Activated T-cell treated with anti-CD3 and anti-CD28 coated beads, Interleukin-2, amount 50 U/mL, for 24 hours (primary cell): ENCODE results near the gene CLDN34.

Source experiments
- DNase-seq: peaks from one replicate; pipeline ENCODE4 v3.0.0-alpha.2; 2020
- H3K27ac Mint-ChIP-seq: 2 replicates; pipeline ENCODE4 v1.8.0; 2020; ENCODE audit warnings: mild to moderate bottlenecking, mixed read lengths
- H3K27me3 Mint-ChIP-seq: 2 replicates; pipeline ENCODE4 v1.8.0; 2020; ENCODE audit warnings: mixed read lengths
- H3K36me3 Mint-ChIP-seq: 2 replicates; pipeline ENCODE4 v1.8.0; 2020; ENCODE audit warnings: low read depth, mixed read lengths
- H3K4me1 Mint-ChIP-seq: 2 replicates; pipeline ENCODE4 v1.8.0; 2020; ENCODE audit warnings: low read depth, mixed read lengths
- H3K4me3 Mint-ChIP-seq: 2 replicates; pipeline ENCODE4 v1.8.0; 2020; ENCODE audit warnings: mild to moderate bottlenecking, moderate library complexity, mixed read lengths
- H3K9me3 Mint-ChIP-seq: 2 replicates; pipeline ENCODE4 v1.8.0; 2020; ENCODE audit warnings: mixed read lengths

The CLDN34 gene

GRCh38 chrX:9997041-9997440 is 29.9 kb downstream of the CLDN34 start:
- Mint-ChIP-seq H3K4me1 (peaks cover 18% of the 10 kb centered on the region), H3K4me3 (no peak overlapping the region), H3K9me3 (no peaks in the 10 kb centered on the region), H3K27ac (no peak overlapping the region), H3K27me3 (peaks cover 10% of the 10 kb centered on the region), H3K36me3 (no peaks in the 10 kb centered on the region)
- no peak for DNase-seq

DNA sequence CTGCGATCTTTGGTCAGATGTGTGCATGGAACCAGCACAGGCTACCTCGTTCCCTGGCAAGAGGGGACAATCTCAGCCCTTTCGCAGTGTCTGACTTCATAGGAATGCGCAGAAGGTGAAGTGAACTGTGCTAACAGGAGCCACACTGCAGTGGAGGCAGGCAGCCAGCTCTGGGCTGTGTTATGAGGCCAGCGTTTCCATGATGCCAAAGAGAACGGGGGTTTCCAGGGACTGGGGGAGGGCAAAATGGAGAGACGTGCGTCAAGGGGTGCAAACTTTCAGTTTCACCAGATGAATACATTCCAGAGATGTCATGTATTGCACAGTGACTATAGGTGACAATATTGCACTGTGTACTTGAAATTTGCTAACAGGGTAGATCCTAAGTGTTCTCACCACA is 30.4 kb downstream of the CLDN34 start:
- H3K4me3 Mint-ChIP-seq, result no peak overlapping the region
- DNase-seq, result peak; percentile 65
- no peak overlapping the region for H3K27ac Mint-ChIP-seq
- H3K36me3 Mint-ChIP-seq, result no peaks in the 10 kb centered on the region
- H3K4me1 Mint-ChIP-seq, result peaks cover 18% of the 10 kb centered on the region
- peaks cover 10% of the 10 kb centered on the region for H3K27me3 Mint-ChIP-seq
- H3K9me3 Mint-ChIP-seq, result no peaks in the 10 kb centered on the region

- no peaks in the 10 kb centered on the region for H3K9me3 Mint-ChIP-seq
- no peak overlapping the region for H3K27ac Mint-ChIP-seq
- peaks cover 34% of the 10 kb centered on the region for H3K4me1 Mint-ChIP-seq
- peaks cover 24% of the 10 kb centered on the region for H3K27me3 Mint-ChIP-seq
- no peak overlapping the region for H3K4me3 Mint-ChIP-seq
- DNase-seq, result no peak
- H3K36me3 Mint-ChIP-seq, result no peaks in the 10 kb centered on the region
Observed at GRCh38 chrX:10001496-10001895, 34.3 kb downstream of the CLDN34 start.

DNA sequence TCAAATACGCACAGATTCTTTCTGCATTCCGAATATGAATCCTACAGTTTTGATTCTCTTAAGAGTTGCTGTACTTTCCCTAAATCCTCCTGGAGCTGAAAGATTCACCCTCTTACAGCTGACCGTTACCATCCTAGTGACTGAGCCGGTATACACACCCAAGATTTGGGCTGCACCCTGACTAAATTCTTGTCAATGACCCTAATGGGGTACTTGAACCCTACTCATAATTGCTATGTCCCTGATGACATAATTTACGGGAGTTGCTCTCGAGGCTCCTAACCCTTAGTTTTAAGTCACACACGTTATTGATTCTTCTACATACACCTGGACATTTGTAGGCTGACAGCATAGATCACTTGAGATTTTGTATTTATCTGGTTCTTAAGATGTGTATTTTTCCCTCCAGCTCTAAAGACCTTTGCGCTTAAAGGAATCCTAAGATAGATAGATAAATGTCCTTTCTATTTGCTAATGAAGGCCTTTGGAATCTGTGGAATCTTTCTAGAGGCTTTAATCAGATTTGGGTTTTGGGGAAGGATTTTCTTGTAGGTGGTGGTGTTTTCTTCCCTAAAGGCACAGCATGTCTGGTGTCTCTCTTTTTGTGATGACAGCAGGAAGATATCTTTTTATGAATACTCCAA is 37.8 kb downstream of the CLDN34 start:
- Mint-ChIP-seq H3K27me3 (peaks cover 34% of the 10 kb centered on the region), H3K27ac (no peak overlapping the region), H3K9me3 (no peaks in the 10 kb centered on the region), H3K4me1 (peaks cover 21% of the 10 kb centered on the region), H3K36me3 (no peaks in the 10 kb centered on the region), H3K4me3 (no peak overlapping the region)
- no peak for DNase-seq

- no peak overlapping the region for H3K27ac Mint-ChIP-seq
- H3K36me3 Mint-ChIP-seq, result no peaks in the 10 kb centered on the region
Observed at GRCh38 chrX:10006086-10006485, 38.9 kb downstream of the CLDN34 start.

GRCh38 chrX:10006770-10007169 is 39.6 kb downstream of the CLDN34 start:
- peaks cover 47% of the 10 kb centered on the region for H3K27me3 Mint-ChIP-seq
- H3K9me3 Mint-ChIP-seq, result no peaks in the 10 kb centered on the region
- H3K4me3 Mint-ChIP-seq, result no peak overlapping the region
- H3K36me3 Mint-ChIP-seq, result no peaks in the 10 kb centered on the region
- no peak for DNase-seq
- H3K27ac Mint-ChIP-seq, result no peak overlapping the region
- peaks cover 35% of the 10 kb centered on the region for H3K4me1 Mint-ChIP-seq

More at GRCh38 chrX:10006086-10006485, 38.9 kb downstream of the CLDN34 start:
- Mint-ChIP-seq H3K4me1 (peaks cover 28% of the 10 kb centered on the region), H3K27me3 (peaks cover 42% of the 10 kb centered on the region), H3K4me3 (no peak overlapping the region), H3K9me3 (no peaks in the 10 kb centered on the region)
- no peak for DNase-seq

GRCh38 chrX:10007621-10008020 is 40.5 kb downstream of the CLDN34 start:
- H3K9me3 Mint-ChIP-seq, result no peaks in the 10 kb centered on the region
- no peak for DNase-seq
- H3K27me3 Mint-ChIP-seq, result peaks cover 53% of the 10 kb centered on the region
- no peaks in the 10 kb centered on the region for H3K36me3 Mint-ChIP-seq
- peaks cover 42% of the 10 kb centered on the region for H3K4me1 Mint-ChIP-seq
- H3K4me3 Mint-ChIP-seq, result no peak overlapping the region
- H3K27ac Mint-ChIP-seq, result no peak overlapping the region

DNA sequence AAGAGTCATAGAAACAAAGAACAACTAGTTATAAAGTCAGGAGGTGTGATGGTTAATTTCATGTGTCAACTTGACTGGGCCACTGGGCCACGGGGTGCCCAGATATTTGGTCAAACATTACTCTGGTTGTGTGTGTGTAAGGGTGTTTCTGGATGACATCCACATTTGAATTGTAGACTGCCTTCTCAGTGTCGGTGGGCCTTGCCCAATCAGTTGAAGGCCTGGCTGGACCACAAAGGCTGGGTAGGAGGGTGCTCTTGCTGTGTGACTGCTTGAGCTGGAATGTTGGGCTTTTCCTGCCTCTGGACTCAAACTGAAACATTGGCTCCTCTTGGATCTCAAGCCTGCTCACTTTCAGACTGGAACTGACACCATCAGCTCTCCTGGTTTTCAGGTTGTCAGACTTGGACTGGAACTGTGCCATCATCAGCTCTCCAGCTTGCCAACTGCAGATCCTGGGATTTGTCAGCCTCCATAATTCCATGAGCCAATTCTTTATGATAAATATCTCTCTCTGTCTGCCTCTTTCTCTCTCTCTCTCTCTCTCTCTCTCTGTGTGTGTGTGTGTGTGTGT is 41.4 kb downstream of the CLDN34 start:
- H3K27ac Mint-ChIP-seq, result no peak overlapping the region
- DNase-seq, result no peak
- H3K27me3 Mint-ChIP-seq, result peaks cover 60% of the 10 kb centered on the region
- H3K36me3 Mint-ChIP-seq, result no peaks in the 10 kb centered on the region
- peaks cover 43% of the 10 kb centered on the region for H3K4me1 Mint-ChIP-seq
- H3K9me3 Mint-ChIP-seq, result no peaks in the 10 kb centered on the region
- no peak overlapping the region for H3K4me3 Mint-ChIP-seq

- no peak overlapping the region for H3K27ac Mint-ChIP-seq
- H3K4me1 Mint-ChIP-seq, result peaks cover 38% of the 10 kb centered on the region
- no peaks in the 10 kb centered on the region for H3K9me3 Mint-ChIP-seq
- DNase-seq, result no peak
- H3K4me3 Mint-ChIP-seq, result no peak overlapping the region
- peaks cover 65% of the 10 kb centered on the region for H3K27me3 Mint-ChIP-seq
- no peaks in the 10 kb centered on the region for H3K36me3 Mint-ChIP-seq
Observed at GRCh38 chrX:10009741-10010140, 42.6 kb downstream of the CLDN34 start.

GRCh38 chrX:10010686-10011085 is 43.5 kb downstream of the CLDN34 start:
- Mint-ChIP-seq H3K27me3 (peaks cover 57% of the 10 kb centered on the region), H3K4me3 (no peak overlapping the region), H3K36me3 (no peaks in the 10 kb centered on the region), H3K4me1 (peaks cover 36% of the 10 kb centered on the region), H3K27ac (no peak overlapping the region), H3K9me3 (no peaks in the 10 kb centered on the region)
- DNase-seq, result no peak

- Mint-ChIP-seq H3K27ac (peak overlapping the region; percentile 9), H3K36me3 (no peaks in the 10 kb centered on the region), H3K9me3 (no peaks in the 10 kb centered on the region), H3K4me3 (no peak overlapping the region), H3K27me3 (peaks cover 53% of the 10 kb centered on the region), H3K4me1 (peaks cover 38% of the 10 kb centered on the region)
- no peak for DNase-seq
Observed at GRCh38 chrX:10011261-10011931, 44.2 kb downstream of the CLDN34 start.

GRCh38 chrX:10011991-10012390 is 44.8 kb downstream of the CLDN34 start:
- H3K4me1 Mint-ChIP-seq, result peaks cover 43% of the 10 kb centered on the region
- no peak overlapping the region for H3K27ac Mint-ChIP-seq

GRCh38 chrX:10014462-10015354 is 47.5 kb downstream of the CLDN34 start:
- Mint-ChIP-seq H3K4me3 (peak overlapping the region; percentile 74), H3K27ac (peak overlapping the region; percentile 86), H3K27me3 (peaks cover 50% of the 10 kb centered on the region), H3K9me3 (no peaks in the 10 kb centered on the region), H3K36me3 (no peaks in the 10 kb centered on the region), H3K4me1 (peaks cover 48% of the 10 kb centered on the region)
- peak; percentile 83 for DNase-seq

More at GRCh38 chrX:10011991-10012390, 44.8 kb downstream of the CLDN34 start:
- no peak overlapping the region for H3K4me3 Mint-ChIP-seq
- H3K9me3 Mint-ChIP-seq, result no peaks in the 10 kb centered on the region
- no peak for DNase-seq
- H3K27me3 Mint-ChIP-seq, result peaks cover 54% of the 10 kb centered on the region
- no peaks in the 10 kb centered on the region for H3K36me3 Mint-ChIP-seq

- Mint-ChIP-seq H3K27me3 (peaks cover 47% of the 10 kb centered on the region), H3K9me3 (no peaks in the 10 kb centered on the region), H3K4me3 (no peak overlapping the region), H3K4me1 (peaks cover 45% of the 10 kb centered on the region), H3K36me3 (no peaks in the 10 kb centered on the region), H3K27ac (no peak overlapping the region)
- DNase-seq, result no peak
Observed at GRCh38 chrX:10015355-10015722, 48.2 kb downstream of the CLDN34 start.
